Measurements from ENCODE around the gene MAMDC4. TPM values are rescaled to one million over a fixed set of nuclear protein-coding genes. Genes with fewer than 3 reads are reported as not detected.
"Not testable (repeated sequence)": the region's sequence is repeated elsewhere in the genome, so short reads cannot be mapped to it uniquely, and the experiment has no call there.

Gene MAMDC4
- total RNA-seq, 1 donor from 2014 or later: 0.52 TPM

DNA sequence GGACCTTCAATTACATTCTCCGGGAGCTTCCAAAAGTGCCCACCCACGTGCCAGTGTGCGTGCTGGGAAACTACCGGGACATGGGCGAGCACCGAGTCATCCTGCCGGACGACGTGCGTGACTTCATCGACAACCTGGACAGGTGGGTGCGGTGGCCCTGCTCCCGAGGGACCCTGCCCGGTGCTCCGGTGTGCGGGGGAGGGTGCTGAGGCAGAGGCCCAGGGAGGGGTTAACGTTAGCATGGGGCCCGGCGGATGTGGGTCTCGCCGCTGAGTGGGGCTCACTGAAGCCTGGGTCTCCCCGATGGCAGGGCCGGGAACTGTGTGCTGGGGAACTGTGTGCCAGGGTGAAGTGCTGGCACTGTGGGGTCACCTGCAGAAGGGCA lies 20.4 kb upstream of the MAMDC4 start:
- no peaks in the 10 kb centered on the region for H3K27me3 ChIP-seq (ENCODE audit: control insufficient read depth in 3 of 3, insufficient read depth in 3 of 3, low read length in 3 of 3)
- peaks cover 0 to 9% (median 0%) of the 10 kb centered on the region in 3 donors for H3K4me1 ChIP-seq (ENCODE audit: control insufficient read depth in 3 of 3, insufficient read depth in 3 of 3, low read length in 3 of 3)
- H3K4me3 ChIP-seq (ENCODE audit: low read length in 3 of 3): no peak overlapping the region
- H3K9me3 ChIP-seq (ENCODE audit: control insufficient read depth in 3 of 3, low read length in 3 of 3): no peaks in the 10 kb centered on the region
- H3K36me3 ChIP-seq (ENCODE audit: control insufficient read depth in 3 of 3, insufficient read depth in 3 of 3, low read length in 3 of 3): peaks cover 43 to 57% (median 55%) of the 10 kb centered on the region in 3 donors
- H3K9ac ChIP-seq (ENCODE audit: low read depth in 1 of 3, low read length in 3 of 3): no peak overlapping the region
- H3K27ac ChIP-seq (ENCODE audit: low read depth, low read length): no peak overlapping the region

GRCh38 chr9:136832581-136832980 lies 19.6 kb upstream of the MAMDC4 start:
- Histone ChIP-seq H3K4me3 (ENCODE audit: low read length in 3 of 3) (no peak overlapping the region), H3K9ac (ENCODE audit: low read depth in 1 of 3, low read length in 3 of 3) (no peak overlapping the region), H3K27me3 (ENCODE audit: control insufficient read depth in 3 of 3, insufficient read depth in 3 of 3, low read length in 3 of 3) (no peaks in the 10 kb centered on the region), H3K36me3 (ENCODE audit: control insufficient read depth in 3 of 3, insufficient read depth in 3 of 3, low read length in 3 of 3) (peaks cover 42 to 56% (median 53%) of the 10 kb centered on the region in 3 donors), H3K9me3 (ENCODE audit: control insufficient read depth in 3 of 3, low read length in 3 of 3) (no peaks in the 10 kb centered on the region), H3K4me1 (ENCODE audit: control insufficient read depth in 3 of 3, insufficient read depth in 3 of 3, low read length in 3 of 3) (peaks cover 0 to 9% (median 0%) of the 10 kb centered on the region in 3 donors), H3K27ac (ENCODE audit: low read depth, low read length) (no peak overlapping the region)

DNA sequence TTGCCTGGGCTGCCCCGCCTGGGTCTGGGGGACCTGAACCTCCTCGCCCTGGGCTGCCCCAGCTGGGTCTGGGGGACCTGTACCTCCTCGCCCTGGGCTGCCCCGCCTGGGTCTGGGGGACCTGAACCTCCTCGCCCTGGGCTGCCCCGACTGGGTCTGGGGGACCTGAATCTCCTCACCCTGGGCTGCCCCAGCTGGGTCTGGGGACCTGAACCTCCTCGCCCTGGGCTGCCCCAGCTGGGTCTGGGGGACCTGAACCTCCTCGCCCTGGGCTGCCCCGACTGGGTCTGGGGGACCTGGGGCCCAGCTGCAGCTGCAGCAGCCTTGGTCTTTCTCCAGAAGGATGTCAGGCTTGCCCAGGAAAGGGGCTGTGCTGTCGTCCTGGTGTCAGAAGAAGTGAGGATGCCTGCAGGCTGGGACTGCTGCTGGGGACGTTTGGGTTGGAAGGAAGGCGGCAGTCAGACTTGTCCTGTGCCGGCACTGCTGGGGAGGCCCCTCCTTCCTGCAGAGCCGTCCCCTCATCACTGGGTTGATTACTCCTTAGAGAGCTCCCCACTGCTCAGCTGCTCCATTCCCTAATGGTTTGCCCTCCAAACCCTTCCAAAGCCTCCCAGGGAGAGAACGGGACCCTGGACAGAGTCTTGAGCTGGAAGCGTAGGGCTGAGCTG lies 18.6 kb upstream of the MAMDC4 start:
- H3K9ac ChIP-seq (ENCODE audit: low read depth in 1 of 3, low read length in 3 of 3); H3K9me3 ChIP-seq (ENCODE audit: control insufficient read depth in 3 of 3, low read length in 3 of 3); H3K27me3 ChIP-seq (ENCODE audit: control insufficient read depth in 3 of 3, insufficient read depth in 3 of 3, low read length in 3 of 3); H3K4me1 ChIP-seq (ENCODE audit: control insufficient read depth in 3 of 3, insufficient read depth in 3 of 3, low read length in 3 of 3); H3K27ac ChIP-seq (ENCODE audit: low read depth, low read length); H3K4me3 ChIP-seq (ENCODE audit: low read length in 3 of 3): not testable (repeated sequence)
- peaks cover 39 to 57% (median 51%) of the 10 kb centered on the region in 3 donors for H3K36me3 ChIP-seq (ENCODE audit: control insufficient read depth in 3 of 3, insufficient read depth in 3 of 3, low read length in 3 of 3)

GRCh38 chr9:136835162-136835931 lies 16.8 kb upstream of the MAMDC4 start:
- Histone ChIP-seq H3K36me3 (ENCODE audit: control insufficient read depth in 3 of 3, insufficient read depth in 3 of 3, low read length in 3 of 3) (peaks cover 29 to 50% (median 45%) of the 10 kb centered on the region in 3 donors), H3K27ac (ENCODE audit: low read depth, low read length) (no peak overlapping the region), H3K27me3 (ENCODE audit: control insufficient read depth in 3 of 3, insufficient read depth in 3 of 3, low read length in 3 of 3) (no peaks in the 10 kb centered on the region), H3K4me1 (ENCODE audit: control insufficient read depth in 3 of 3, insufficient read depth in 3 of 3, low read length in 3 of 3) (peaks cover 0 to 11% (median 0%) of the 10 kb centered on the region in 3 donors), H3K4me3 (ENCODE audit: low read length in 3 of 3) (no peak overlapping the region), H3K9ac (ENCODE audit: low read depth in 1 of 3, low read length in 3 of 3) (no peak overlapping the region), H3K9me3 (ENCODE audit: control insufficient read depth in 3 of 3, low read length in 3 of 3) (no peaks in the 10 kb centered on the region)

GRCh38 chr9:136835932-136836904 lies 15.9 kb upstream of the MAMDC4 start:
- H3K27ac ChIP-seq (ENCODE audit: low read depth, low read length): no peak overlapping the region
- H3K9me3 ChIP-seq (ENCODE audit: control insufficient read depth in 3 of 3, low read length in 3 of 3): no peaks in the 10 kb centered on the region
- peaks cover 23 to 42% (median 39%) of the 10 kb centered on the region in 3 donors for H3K36me3 ChIP-seq (ENCODE audit: control insufficient read depth in 3 of 3, insufficient read depth in 3 of 3, low read length in 3 of 3)
- no peak overlapping the region for H3K9ac ChIP-seq (ENCODE audit: low read depth in 1 of 3, low read length in 3 of 3)
- no peaks in the 10 kb centered on the region for H3K27me3 ChIP-seq (ENCODE audit: control insufficient read depth in 3 of 3, insufficient read depth in 3 of 3, low read length in 3 of 3)
- no peak overlapping the region for H3K4me3 ChIP-seq (ENCODE audit: low read length in 3 of 3)
- H3K4me1 ChIP-seq (ENCODE audit: control insufficient read depth in 3 of 3, insufficient read depth in 3 of 3, low read length in 3 of 3): peaks cover 7 to 11% (median 8%) of the 10 kb centered on the region in 3 donors

DNA sequence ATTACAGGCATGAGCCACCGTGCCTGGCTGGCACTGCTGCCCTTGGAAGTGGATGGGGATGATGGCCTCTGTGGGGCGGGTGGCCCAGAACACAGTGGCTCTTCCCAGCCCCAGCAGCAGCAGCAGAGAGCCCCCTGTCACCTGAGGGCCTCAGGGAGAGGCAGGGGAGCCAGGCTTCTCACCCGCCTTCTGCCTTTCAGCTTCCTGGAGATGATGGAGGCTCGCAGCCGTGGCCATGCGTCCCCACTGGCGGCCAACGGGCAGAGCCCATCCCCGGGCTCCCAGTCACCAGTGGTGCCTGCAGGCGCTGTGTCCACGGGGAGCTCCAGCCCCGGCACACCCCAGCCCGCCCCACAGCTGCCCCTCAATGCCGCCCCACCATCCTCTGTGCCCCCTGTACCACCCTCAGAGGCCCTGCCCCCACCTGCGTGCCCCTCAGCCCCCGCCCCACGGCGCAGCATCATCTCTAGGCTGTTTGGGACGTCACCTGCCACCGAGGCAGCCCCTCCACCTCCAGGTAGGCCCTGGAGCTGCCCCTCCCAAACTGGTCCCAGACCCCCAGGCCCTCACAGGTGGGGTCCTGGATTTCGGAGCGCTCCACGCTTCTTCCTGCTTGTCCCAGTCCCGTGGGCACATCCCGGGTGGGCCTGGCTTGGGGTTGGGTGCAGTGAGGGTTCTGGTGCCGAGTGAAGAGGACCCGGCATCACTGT lies 14.8 kb upstream of the MAMDC4 start:
- H3K27ac ChIP-seq (ENCODE audit: low read depth, low read length): no peak overlapping the region
- no peak overlapping the region for H3K9ac ChIP-seq (ENCODE audit: low read depth in 1 of 3, low read length in 3 of 3)
- peaks cover 13 to 33% (median 31%) of the 10 kb centered on the region in 3 donors for H3K36me3 ChIP-seq (ENCODE audit: control insufficient read depth in 3 of 3, insufficient read depth in 3 of 3, low read length in 3 of 3)
- no peaks in the 10 kb centered on the region for H3K9me3 ChIP-seq (ENCODE audit: control insufficient read depth in 3 of 3, low read length in 3 of 3)
- peaks cover 18 to 19% (median 18%) of the 10 kb centered on the region in 3 donors for H3K4me1 ChIP-seq (ENCODE audit: control insufficient read depth in 3 of 3, insufficient read depth in 3 of 3, low read length in 3 of 3)
- H3K27me3 ChIP-seq (ENCODE audit: control insufficient read depth in 3 of 3, insufficient read depth in 3 of 3, low read length in 3 of 3): no peaks in the 10 kb centered on the region
- no peak overlapping the region for H3K4me3 ChIP-seq (ENCODE audit: low read length in 3 of 3)

- H3K9me3 ChIP-seq (ENCODE audit: control insufficient read depth in 3 of 3, low read length in 3 of 3); H3K27ac ChIP-seq (ENCODE audit: low read depth, low read length); H3K4me3 ChIP-seq (ENCODE audit: low read length in 3 of 3); H3K9ac ChIP-seq (ENCODE audit: low read depth in 1 of 3, low read length in 3 of 3); H3K27me3 ChIP-seq (ENCODE audit: control insufficient read depth in 3 of 3, insufficient read depth in 3 of 3, low read length in 3 of 3): not testable (repeated sequence)
- peaks cover 13 to 22% (median 21%) of the 10 kb centered on the region in 3 donors for H3K4me1 ChIP-seq (ENCODE audit: control insufficient read depth in 3 of 3, insufficient read depth in 3 of 3, low read length in 3 of 3)
- H3K36me3 ChIP-seq (ENCODE audit: control insufficient read depth in 3 of 3, insufficient read depth in 3 of 3, low read length in 3 of 3): peaks cover 7 to 29% (median 26%) of the 10 kb centered on the region in 3 donors
Observed at GRCh38 chr9:136837856-136838277, 14.3 kb upstream of the MAMDC4 start.

DNA sequence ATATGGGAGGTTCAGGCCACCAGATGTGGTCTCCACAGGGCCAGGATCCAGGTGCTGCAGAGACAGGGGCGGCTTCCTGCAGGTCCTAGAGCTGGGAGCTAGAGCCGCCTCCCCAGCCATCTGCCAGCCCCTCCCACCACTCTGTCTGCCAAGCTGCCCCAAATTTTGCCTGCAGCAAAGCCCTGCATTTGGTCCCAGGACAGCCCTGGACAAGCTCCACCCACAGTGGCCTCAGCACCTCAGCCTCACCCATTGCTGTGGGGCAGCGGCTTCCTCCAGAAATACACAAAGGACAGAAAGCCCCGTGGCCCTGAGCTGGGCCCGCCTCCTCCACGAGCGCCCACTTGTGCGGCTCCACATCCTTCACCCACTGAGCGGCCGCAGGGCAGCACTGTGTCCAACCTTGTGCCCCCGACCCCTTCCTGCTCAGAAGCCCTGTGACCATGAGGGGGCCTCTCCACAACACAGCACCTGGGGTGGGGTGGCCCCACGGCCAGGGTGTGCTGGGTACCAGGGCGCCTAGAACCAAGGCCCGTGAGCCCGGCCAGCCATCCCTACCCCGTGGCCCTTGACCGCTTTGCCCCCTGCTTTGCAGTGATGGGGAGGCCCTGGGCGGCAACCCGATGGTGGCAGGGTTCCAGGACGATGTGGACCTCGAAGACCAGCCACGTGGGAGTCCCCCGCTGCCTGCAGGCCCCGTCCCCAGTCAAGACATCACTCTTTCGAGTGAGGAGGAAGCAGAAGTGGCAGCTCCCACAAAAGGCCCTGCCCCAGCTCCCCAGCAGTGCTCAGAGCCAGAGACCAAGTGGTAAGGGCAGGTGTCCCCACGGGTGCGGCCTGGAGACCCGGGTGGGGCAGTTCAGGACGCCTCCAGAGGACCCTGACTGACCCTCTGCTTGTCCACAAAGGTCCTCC lies 13.6 kb upstream of the MAMDC4 start:
- H3K36me3 ChIP-seq (ENCODE audit: control insufficient read depth in 3 of 3, insufficient read depth in 3 of 3, low read length in 3 of 3): peaks cover 7 to 29% (median 26%) of the 10 kb centered on the region in 3 donors
- no peaks in the 10 kb centered on the region for H3K9me3 ChIP-seq (ENCODE audit: control insufficient read depth in 3 of 3, low read length in 3 of 3)
- no peaks in the 10 kb centered on the region for H3K27me3 ChIP-seq (ENCODE audit: control insufficient read depth in 3 of 3, insufficient read depth in 3 of 3, low read length in 3 of 3)
- peak overlapping the region in 1 of 3 donors; percentile 16 for H3K9ac ChIP-seq (ENCODE audit: low read depth in 1 of 3, low read length in 3 of 3)
- no peak overlapping the region for H3K4me3 ChIP-seq (ENCODE audit: low read length in 3 of 3)
- H3K4me1 ChIP-seq (ENCODE audit: control insufficient read depth in 3 of 3, insufficient read depth in 3 of 3, low read length in 3 of 3): peaks cover 18 to 28% (median 27%) of the 10 kb centered on the region in 3 donors
- no peak overlapping the region for H3K27ac ChIP-seq (ENCODE audit: low read depth, low read length)

Measured in skeletal muscle tissue (tissue), 4 donors.